HEK293T (cell line): Measurements from ENCODE around the gene ABL2.

Experiments
- ARNT ChIP-seq: fragments of 450-650 bp; IDR thresholded peaks from 2 replicates; pipeline ENCODE4 v1.6.1; 2017; ENCODE audit warnings: mild to moderate bottlenecking
- CTBP1 ChIP-seq: fragments of 450-650 bp; IDR thresholded peaks from 2 replicates; pipeline ENCODE4 v1.6.1; 2016; ENCODE audit warnings: borderline replicate concordance
- ELF4 ChIP-seq: fragments of 450-650 bp; IDR thresholded peaks from 2 replicates; pipeline ENCODE4 v1.6.1; 2017; ENCODE audit warnings: antibody characterized with exemption
- FOXA1 ChIP-seq: fragments of 450-650 bp; IDR thresholded peaks from 2 replicates; pipeline ENCODE4 v1.6.1; 2016; ENCODE audit warnings: mild to moderate bottlenecking
- HDGF ChIP-seq: fragments of 450-650 bp; IDR thresholded peaks from 2 replicates; pipeline ENCODE4 v1.6.1; 2017; ENCODE audit warnings: antibody characterized with exemption, borderline replicate concordance
- NFRKB ChIP-seq: fragments of 450-650 bp; IDR thresholded peaks from 2 replicates; pipeline ENCODE4 v1.6.1; 2016; ENCODE audit warnings: mild to moderate bottlenecking, moderate library complexity
- SP1 ChIP-seq: fragments of 450-650 bp; IDR thresholded peaks from 2 replicates; pipeline ENCODE4 v1.6.1; 2017
- SUZ12 ChIP-seq: fragments of 450-650 bp; IDR thresholded peaks from 2 replicates; pipeline ENCODE4 v1.6.1; 2016; ENCODE audit warnings: mild to moderate bottlenecking
- TF ChIP-seq, protein P1 (sequence below): fragments of 450-650 bp; IDR thresholded peaks from 2 replicates; pipeline ENCODE4 v1.6.1; 2016

DNA sequence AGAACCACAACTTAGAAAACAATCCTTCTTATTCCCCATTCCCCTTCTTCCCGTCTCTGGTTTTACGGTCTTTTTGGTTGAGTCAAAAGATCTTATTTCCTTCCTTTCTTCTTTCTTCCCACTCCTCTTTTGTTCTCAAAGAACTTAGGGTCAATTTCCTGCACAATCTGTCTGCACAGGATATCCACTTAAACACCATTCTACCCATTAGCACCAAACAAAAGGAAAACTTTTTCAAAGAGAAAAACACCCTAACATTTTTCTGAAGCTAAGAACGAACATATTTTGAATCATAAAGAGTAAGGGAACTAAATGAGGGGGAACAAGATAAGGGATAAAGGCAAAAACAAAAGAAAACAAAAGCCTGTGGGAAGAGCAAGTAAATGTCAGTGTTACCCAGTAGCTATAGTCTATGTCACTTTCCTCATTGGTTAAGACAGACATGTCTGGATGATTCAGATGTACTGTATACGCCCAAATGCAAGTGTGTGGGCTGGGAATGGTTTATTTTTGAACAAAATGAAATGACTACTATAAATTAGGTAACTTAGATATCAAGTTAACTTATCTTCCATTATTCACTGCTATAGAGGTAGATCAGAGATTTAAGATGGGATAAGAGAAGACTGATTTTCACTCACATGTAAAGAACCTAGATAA lies 87.8 kb downstream of the ABL2 start:
- TF ChIP-seq ELF4, result no peak
- TF ChIP-seq NFRKB, result no peak
- TF ChIP-seq, protein P1, sequence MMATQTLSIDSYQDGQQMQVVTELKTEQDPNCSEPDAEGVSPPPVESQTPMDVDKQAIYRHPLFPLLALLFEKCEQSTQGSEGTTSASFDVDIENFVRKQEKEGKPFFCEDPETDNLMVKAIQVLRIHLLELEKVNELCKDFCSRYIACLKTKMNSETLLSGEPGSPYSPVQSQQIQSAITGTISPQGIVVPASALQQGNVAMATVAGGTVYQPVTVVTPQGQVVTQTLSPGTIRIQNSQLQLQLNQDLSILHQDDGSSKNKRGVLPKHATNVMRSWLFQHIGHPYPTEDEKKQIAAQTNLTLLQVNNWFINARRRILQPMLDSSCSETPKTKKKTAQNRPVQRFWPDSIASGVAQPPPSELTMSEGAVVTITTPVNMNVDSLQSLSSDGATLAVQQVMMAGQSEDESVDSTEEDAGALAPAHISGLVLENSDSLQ, result no peak
- TF ChIP-seq SUZ12, result no peak
- no peak for TF ChIP-seq FOXA1
- no peak for TF ChIP-seq ARNT
- no peak for TF ChIP-seq SP1
- TF ChIP-seq HDGF, result no peak
- no peak for TF ChIP-seq CTBP1
